K562 (cell line): ENCODE results near the gene AGRN. TPM values are rescaled to one million over a fixed set of nuclear protein-coding genes. Genes with fewer than 3 reads are reported as not detected.
A peak's percentile ranks its signal among the peaks of the same experiment; 100 is the strongest.

Experiments used
- CREB3 ChIP-seq: fragments of 450-650 bp; conservative IDR thresholded peaks from 2 replicates; pipeline ENCODE4 v1.6.1; 2016; ENCODE audit warnings: missing genetic modification characterization, low read depth, mild to moderate bottlenecking, missing compliant biosample characterization, moderate library complexity
- CXXC5 ChIP-seq: fragments of 250-450 bp; sonication (Bioruptor Pico); IDR thresholded peaks from 2 replicates; pipeline ENCODE4 v1.8.0; 2022; ENCODE audit warnings: inconsistent platforms, mild to moderate bottlenecking, moderate library complexity
- DIDO1 ChIP-seq: fragments of 450-650 bp; IDR thresholded peaks from 2 replicates; pipeline ENCODE4 v1.6.1; 2016; ENCODE audit warnings: low read depth, missing biosample characterization, missing genetic modification characterization
- FOSL1 ChIP-seq: fragments of 200-800 bp; sonication (Bioruptor generic); conservative IDR thresholded peaks from 2 replicates; pipeline ENCODE4 v1.6.1; 2016; ENCODE audit warnings: missing genetic modification characterization, missing compliant biosample characterization
- GTF2F1 ChIP-seq: IDR thresholded peaks from 2 replicates; pipeline ENCODE4 v1.6.1; 2011; ENCODE audit warnings: low read depth, low read length, improper control_type of control experiment
- RERE ChIP-seq: sonication (generic); formaldehyde crosslinking; IDR thresholded peaks from 2 replicates; pipeline ENCODE4 v1.8.0; 2023; ENCODE audit warnings: missing genetic modification reagents, mild to moderate bottlenecking, borderline replicate concordance
- TAF9B ChIP-seq: fragments of 450-650 bp; IDR thresholded peaks from 2 replicates; pipeline ENCODE4 v1.6.1; 2018; ENCODE audit warnings: mild to moderate bottlenecking; ENCODE audit not compliant: partially characterized antibody
- ZNF830 ChIP-seq: fragments of 250-450 bp; sonication (Bioruptor Pico); IDR thresholded peaks from 2 replicates; pipeline ENCODE4 v1.5.0; 2021; ENCODE audit warnings: mild to moderate bottlenecking
- polyA plus RNA-seq, 8 experiments: library from polyadenylated mRNA; depleted of rRNA in 4 of 8; stranded (reverse) in 5 of 8; unstranded in 3 of 8; fragments of >200 nt; fragmentation: Nextera tagmentation in 2 of 8; fragmentation: Illumina TruSeq in 1 of 8; extraction: Ambion mirVana in 2 of 8; extraction: Trizol in 1 of 8; gene quantifications; 2 replicates each; pipeline versions ENCODE4 v1.2.1 to v1.2.3, GENCODE V29; 2011 to 2014; ENCODE audit warnings: inconsistent platforms in 1 of 8, missing spikeins in 1 of 8
- total RNA-seq, 7 experiments: library from RNA; depleted of rRNA in 6 of 7; stranded (reverse); fragments of >200 nt in 6 of 7; fragmentation: Illumina TruSeq in 2 of 7; extraction: Trizol in 2 of 7; gene quantifications; 2 replicates each; pipeline versions ENCODE4 v1.2.1 to v1.2.3, GENCODE V29; 2011 to 2021; ENCODE audit warnings: low replicate concordance in 1 of 7
- TF ChIP-seq, protein P1 (sequence below), 2 experiments: fragments of 450-650 bp; formaldehyde crosslinking in 1 of 2; IDR thresholded peaks; 2 replicates each; pipeline versions ENCODE4 v1.4.0 to v1.6.1; 2014 to 2020; ENCODE audit warnings: mild to moderate bottlenecking in 2 of 2, borderline replicate concordance in 1 of 2, low read depth in 1 of 2
- TF ChIP-seq, protein P2 (sequence below): sonication (generic); formaldehyde crosslinking; IDR thresholded peaks from 2 replicates; pipeline ENCODE4 v1.8.0; 2023; ENCODE audit warnings: mild to moderate bottlenecking, missing genetic modification reagents

AGRN gene
- total and polyA plus RNA-seq, 9 of the 15 experiments (the other 6 are each of a cell fraction or from before 2014, with no cell fraction given): 0.04 to 111 (median 18.1) TPM

DNA sequence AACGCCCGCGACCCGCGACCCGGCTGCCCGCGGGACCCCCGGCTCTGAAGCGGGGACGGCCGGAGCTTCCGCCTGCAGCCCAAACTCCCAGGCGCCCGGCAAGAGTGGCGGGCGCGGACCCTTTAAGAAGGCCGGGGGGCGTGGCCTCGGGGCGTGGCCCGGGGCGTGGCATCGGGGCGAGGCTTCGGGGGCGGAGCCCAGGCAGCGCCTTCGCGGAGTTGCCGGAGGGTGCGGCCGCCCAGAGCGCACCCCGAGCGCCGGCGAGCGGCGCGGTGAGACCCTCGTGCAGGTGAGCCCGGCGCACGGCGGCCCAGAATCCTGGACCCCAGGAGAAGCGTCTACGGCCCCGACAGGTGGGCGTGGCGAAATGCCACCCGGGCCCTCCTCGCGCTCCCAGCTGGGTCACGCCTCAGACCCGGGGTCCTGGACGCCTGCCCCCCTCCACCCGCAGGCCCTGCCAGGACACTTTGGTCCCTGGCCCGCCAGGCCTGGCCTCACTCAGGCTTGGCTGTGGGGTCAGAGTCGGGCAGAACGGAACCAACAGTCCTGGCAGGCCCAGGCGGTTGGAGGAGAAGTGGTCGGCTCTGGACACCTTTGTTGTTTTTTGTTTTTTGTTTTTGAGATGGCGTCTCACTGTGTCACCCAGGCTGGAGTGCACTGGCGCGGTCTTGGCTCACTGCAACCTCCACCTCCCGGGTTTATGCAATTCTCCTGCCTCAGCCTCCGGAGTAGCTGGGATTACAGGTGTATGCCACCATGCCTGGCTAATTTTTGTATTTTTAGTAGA lies 39.8 kb downstream of the AGRN start (continued):
- 0 out of 2 replicates have a peak, but pooled peaks have one; percentile 76 for TF ChIP-seq RERE (CRISPR knock-in tag)
- TF ChIP-seq FOSL1 (tag): no peak
- TF ChIP-seq, protein P1, sequence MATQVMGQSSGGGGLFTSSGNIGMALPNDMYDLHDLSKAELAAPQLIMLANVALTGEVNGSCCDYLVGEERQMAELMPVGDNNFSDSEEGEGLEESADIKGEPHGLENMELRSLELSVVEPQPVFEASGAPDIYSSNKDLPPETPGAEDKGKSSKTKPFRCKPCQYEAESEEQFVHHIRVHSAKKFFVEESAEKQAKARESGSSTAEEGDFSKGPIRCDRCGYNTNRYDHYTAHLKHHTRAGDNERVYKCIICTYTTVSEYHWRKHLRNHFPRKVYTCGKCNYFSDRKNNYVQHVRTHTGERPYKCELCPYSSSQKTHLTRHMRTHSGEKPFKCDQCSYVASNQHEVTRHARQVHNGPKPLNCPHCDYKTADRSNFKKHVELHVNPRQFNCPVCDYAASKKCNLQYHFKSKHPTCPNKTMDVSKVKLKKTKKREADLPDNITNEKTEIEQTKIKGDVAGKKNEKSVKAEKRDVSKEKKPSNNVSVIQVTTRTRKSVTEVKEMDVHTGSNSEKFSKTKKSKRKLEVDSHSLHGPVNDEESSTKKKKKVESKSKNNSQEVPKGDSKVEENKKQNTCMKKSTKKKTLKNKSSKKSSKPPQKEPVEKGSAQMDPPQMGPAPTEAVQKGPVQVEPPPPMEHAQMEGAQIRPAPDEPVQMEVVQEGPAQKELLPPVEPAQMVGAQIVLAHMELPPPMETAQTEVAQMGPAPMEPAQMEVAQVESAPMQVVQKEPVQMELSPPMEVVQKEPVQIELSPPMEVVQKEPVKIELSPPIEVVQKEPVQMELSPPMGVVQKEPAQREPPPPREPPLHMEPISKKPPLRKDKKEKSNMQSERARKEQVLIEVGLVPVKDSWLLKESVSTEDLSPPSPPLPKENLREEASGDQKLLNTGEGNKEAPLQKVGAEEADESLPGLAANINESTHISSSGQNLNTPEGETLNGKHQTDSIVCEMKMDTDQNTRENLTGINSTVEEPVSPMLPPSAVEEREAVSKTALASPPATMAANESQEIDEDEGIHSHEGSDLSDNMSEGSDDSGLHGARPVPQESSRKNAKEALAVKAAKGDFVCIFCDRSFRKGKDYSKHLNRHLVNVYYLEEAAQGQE (IDR thresholded peaks at IDR 0.05; ENCODE audit: borderline replicate concordance): no peak
- TF ChIP-seq, protein P1 (CRISPR knock-in tag; IDR thresholded peaks at IDR 0.05; ENCODE audit: low read depth): 0 out of 2 replicates have a peak, but pooled peaks have one; percentile 55
- no peak for TF ChIP-seq ZNF830 (CRISPR knock-in tag)
- TF ChIP-seq, protein P2, sequence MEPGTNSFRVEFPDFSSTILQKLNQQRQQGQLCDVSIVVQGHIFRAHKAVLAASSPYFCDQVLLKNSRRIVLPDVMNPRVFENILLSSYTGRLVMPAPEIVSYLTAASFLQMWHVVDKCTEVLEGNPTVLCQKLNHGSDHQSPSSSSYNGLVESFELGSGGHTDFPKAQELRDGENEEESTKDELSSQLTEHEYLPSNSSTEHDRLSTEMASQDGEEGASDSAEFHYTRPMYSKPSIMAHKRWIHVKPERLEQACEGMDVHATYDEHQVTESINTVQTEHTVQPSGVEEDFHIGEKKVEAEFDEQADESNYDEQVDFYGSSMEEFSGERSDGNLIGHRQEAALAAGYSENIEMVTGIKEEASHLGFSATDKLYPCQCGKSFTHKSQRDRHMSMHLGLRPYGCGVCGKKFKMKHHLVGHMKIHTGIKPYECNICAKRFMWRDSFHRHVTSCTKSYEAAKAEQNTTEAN (CRISPR knock-in tag): no peak
- peak; percentile 82 for TF ChIP-seq CXXC5 (CRISPR knock-in tag)
- TF ChIP-seq DIDO1 (tag): no peak
- no peak for TF ChIP-seq GTF2F1
- no peak for TF ChIP-seq CREB3 (tag)
- TF ChIP-seq TAF9B: no peak
